ES-I3 (cell line): ENCODE data around the gene KLHL3.

ENCODE experiments used
- H3K36me3 ChIP-seq: 2 replicates; pipeline ENCODE4 v1.6.1; 2013; ENCODE audit warnings: mild to moderate bottlenecking, low read length, control low read depth, moderate library complexity; ENCODE audit not compliant: insufficient read depth
- H3K4me1 ChIP-seq: 2 replicates; pipeline ENCODE4 v1.6.1; 2013; ENCODE audit warnings: mild to moderate bottlenecking, control low read depth, low read length; ENCODE audit not compliant: insufficient read depth
- H3K9ac ChIP-seq: 2 replicates; pipeline ENCODE4 v1.6.1; 2013; ENCODE audit warnings: low read depth, mild to moderate bottlenecking, low read length, moderate library complexity
- H3K9me3 ChIP-seq: 2 replicates; pipeline ENCODE4 v1.6.1; 2013; ENCODE audit warnings: mild to moderate bottlenecking, low read length, moderate library complexity; ENCODE audit not compliant: control insufficient read depth, insufficient read depth

KLHL3 gene

GRCh38 chr5:137708062-137708461 lies 27.8 kb downstream of the KLHL3 start:
- no peak overlapping the region for H3K9ac ChIP-seq
- peaks cover 2% of the 10 kb centered on the region; the same call in 1 of the 2 replicates for H3K9me3 ChIP-seq
- H3K36me3 ChIP-seq, result no peaks in the 10 kb centered on the region; the same call in 1 of the 2 replicates
- H3K4me1 ChIP-seq, result no peaks in the 10 kb centered on the region

GRCh38 chr5:137706841-137707240 lies 29.0 kb downstream of the KLHL3 start:
- H3K4me1 ChIP-seq, result no peaks in the 10 kb centered on the region
- no peaks in the 10 kb centered on the region; the same call in 1 of the 2 replicates for H3K36me3 ChIP-seq
- H3K9ac ChIP-seq, result no peak overlapping the region

GRCh38 chr5:137705106-137705505 lies 30.8 kb downstream of the KLHL3 start:
- Histone ChIP-seq H3K9ac (no peak overlapping the region), H3K4me1 (no peaks in the 10 kb centered on the region), H3K9me3 (no peaks in the 10 kb centered on the region), H3K36me3 (no peaks in the 10 kb centered on the region; the same call in 1 of the 2 replicates)

More at GRCh38 chr5:137706841-137707240, 29.0 kb downstream of the KLHL3 start:
- H3K9me3 ChIP-seq, result no peaks in the 10 kb centered on the region

- H3K4me1 ChIP-seq, result no peaks in the 10 kb centered on the region
Measured at GRCh38 chr5:137703565-137703964, 32.3 kb downstream of the KLHL3 start.

GRCh38 chr5:137700282-137700680 lies 35.6 kb downstream of the KLHL3 start:
- no peaks in the 10 kb centered on the region for H3K9me3 ChIP-seq
- peaks cover 3% of the 10 kb centered on the region; the same call in 1 of the 2 replicates for H3K36me3 ChIP-seq
- H3K9ac ChIP-seq, result no peak overlapping the region
- no peaks in the 10 kb centered on the region for H3K4me1 ChIP-seq

More at GRCh38 chr5:137703565-137703964, 32.3 kb downstream of the KLHL3 start:
- no peaks in the 10 kb centered on the region for H3K9me3 ChIP-seq
- no peaks in the 10 kb centered on the region; the same call in 1 of the 2 replicates for H3K36me3 ChIP-seq
- no peak overlapping the region for H3K9ac ChIP-seq

GRCh38 chr5:137699336-137700281 lies 36.3 kb downstream of the KLHL3 start:
- no peak overlapping the region for H3K9ac ChIP-seq
- no peaks in the 10 kb centered on the region for H3K4me1 ChIP-seq
- peaks cover 3% of the 10 kb centered on the region for H3K36me3 ChIP-seq
- no peaks in the 10 kb centered on the region for H3K9me3 ChIP-seq

GRCh38 chr5:137696481-137696880 lies 39.4 kb downstream of the KLHL3 start:
- Histone ChIP-seq H3K36me3 (peaks cover 3% of the 10 kb centered on the region), H3K9me3 (no peaks in the 10 kb centered on the region), H3K9ac (no peak overlapping the region), H3K4me1 (no peaks in the 10 kb centered on the region)

- Histone ChIP-seq H3K36me3 (peaks cover 3% of the 10 kb centered on the region), H3K9ac (no peak overlapping the region), H3K9me3 (no peaks in the 10 kb centered on the region), H3K4me1 (no peaks in the 10 kb centered on the region)
Measured at GRCh38 chr5:137695651-137696428, 40.0 kb downstream of the KLHL3 start.

GRCh38 chr5:137693951-137694721 lies 41.8 kb downstream of the KLHL3 start:
- Histone ChIP-seq H3K4me1 (no peaks in the 10 kb centered on the region), H3K9me3 (no peaks in the 10 kb centered on the region), H3K9ac (no peak overlapping the region), H3K36me3 (peaks cover 3% of the 10 kb centered on the region)

- H3K9me3 ChIP-seq, result no peaks in the 10 kb centered on the region
- H3K36me3 ChIP-seq, result peaks cover 3% of the 10 kb centered on the region
- H3K4me1 ChIP-seq, result no peaks in the 10 kb centered on the region
- no peak overlapping the region for H3K9ac ChIP-seq
Measured at GRCh38 chr5:137693307-137693950, 42.5 kb downstream of the KLHL3 start.

- Histone ChIP-seq H3K9me3 (no peaks in the 10 kb centered on the region), H3K4me1 (no peaks in the 10 kb centered on the region), H3K36me3 (no peaks in the 10 kb centered on the region; the same call in 1 of the 2 replicates), H3K9ac (no peak overlapping the region)
Measured at GRCh38 chr5:137689306-137689705, 46.6 kb downstream of the KLHL3 start.

- no peaks in the 10 kb centered on the region for H3K9me3 ChIP-seq
- no peak overlapping the region for H3K9ac ChIP-seq
- H3K36me3 ChIP-seq, result no peaks in the 10 kb centered on the region; the same call in 1 of the 2 replicates
- no peaks in the 10 kb centered on the region for H3K4me1 ChIP-seq
Measured at GRCh38 chr5:137688210-137688840, 47.6 kb downstream of the KLHL3 start.

GRCh38 chr5:137684761-137685160 lies 51.1 kb downstream of the KLHL3 start:
- no peaks in the 10 kb centered on the region for H3K4me1 ChIP-seq
- H3K36me3 ChIP-seq, result no peaks in the 10 kb centered on the region
- no peaks in the 10 kb centered on the region for H3K9me3 ChIP-seq
- H3K9ac ChIP-seq, result no peak overlapping the region
